Regular cardiac myocyte (primary cell): ENCODE measurements around the gene LHFPL4. TPM values are rescaled to one million over a fixed set of nuclear protein-coding genes. Genes with fewer than 3 reads are reported as not detected.

Experiments used
- total RNA-seq: library from RNA; depleted of rRNA; stranded (reverse); fragments of >200 nt; gene quantifications from 2 replicates; pipeline ENCODE4 v1.2.3, GENCODE V29; 2014

The LHFPL4 gene
- not detected in 2 replicates for total RNA-seq

DNA sequence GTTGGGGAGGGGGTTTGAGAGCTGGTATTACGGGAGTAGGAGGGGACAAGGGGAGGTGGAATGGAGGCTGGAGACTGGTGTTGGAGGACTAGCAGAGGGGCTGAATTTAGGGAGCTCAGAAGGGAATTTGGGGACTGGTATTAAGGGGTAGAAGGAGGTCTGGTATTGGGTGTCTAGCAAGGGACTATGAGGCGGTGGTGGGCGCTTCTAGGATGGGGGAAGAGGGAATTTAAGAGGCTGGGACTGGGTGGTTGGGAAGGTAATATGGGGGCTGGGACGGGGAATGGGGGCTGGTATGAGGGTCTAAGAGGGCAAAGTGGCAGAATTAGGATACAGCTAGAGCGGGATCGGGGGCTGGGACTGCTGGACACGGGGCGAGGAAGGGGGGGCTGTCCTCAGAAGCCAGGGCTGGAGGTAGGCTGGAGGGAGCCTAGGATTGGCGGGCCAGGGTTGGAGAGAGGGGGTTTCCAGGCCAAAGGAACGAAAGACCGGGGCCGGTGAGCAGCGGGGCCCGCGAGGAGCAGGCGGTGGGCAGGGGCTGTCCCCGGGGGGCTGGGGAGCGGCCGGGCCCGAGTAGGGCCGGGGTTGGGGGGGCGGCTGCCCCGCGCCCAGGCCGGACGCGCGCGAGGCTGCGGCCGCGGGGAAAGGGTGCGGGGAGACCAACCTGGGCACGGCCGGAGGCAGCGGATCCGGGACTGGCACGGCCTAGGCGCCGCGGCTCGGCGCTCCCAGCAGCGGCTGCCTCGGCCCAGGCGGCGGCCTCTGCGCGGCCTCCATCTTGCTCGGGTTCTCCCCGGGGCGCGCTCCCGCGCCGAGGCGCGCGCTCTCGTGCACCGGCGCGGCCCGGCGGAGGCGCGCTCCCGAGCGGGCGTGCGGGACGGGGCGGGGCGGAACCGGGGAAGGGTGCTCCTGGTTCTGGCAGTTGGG, at the start of gene LHFPL4:
Gene LHFPL4, minus strand, starts transcription at position 802 of the 927 bp plus-strand sequence. CDS start 1,143 bp downstream, outside the sequence.

Other genes starting within 250 kb of the LHFPL4 start
- 45.4 and 67.7 TPM in 2 replicates for gene THUMPD3, start 190.8 kb downstream of the LHFPL4 start, total RNA-seq
- 36.6 and 42.8 TPM in 2 replicates for gene SETD5, start 156.2 kb downstream of the LHFPL4 start, total RNA-seq
- 25.9 and 37.2 TPM in 2 replicates for gene MTMR14, start 95.7 kb upstream of the LHFPL4 start, total RNA-seq
- 0.19 TPM in 1 of 2 replicates, not detected in the other for gene CPNE9, start 150.0 kb upstream of the LHFPL4 start, total RNA-seq
- gene BRPF1, start 177.9 kb upstream of the LHFPL4 start, total RNA-seq, result 11.6 and 19.0 TPM in 2 replicates
- gene OGG1, start 196.1 kb upstream of the LHFPL4 start, total RNA-seq, result 13.2 and 15.9 TPM in 2 replicates
- gene CAMK1, start 216.1 kb upstream of the LHFPL4 start, total RNA-seq, result 34.4 and 49.1 TPM in 2 replicates
- 44.8 and 65.2 TPM in 2 replicates for gene TADA3, start 238.7 kb upstream of the LHFPL4 start, total RNA-seq
- gene ARPC4, start 239.3 kb upstream of the LHFPL4 start, total RNA-seq, result 238 and 387 TPM in 2 replicates